Activated T-cell treated with anti-CD3 and anti-CD28 coated beads, Interleukin-2, amount 50 U/mL, for 1 hour (primary cell): ENCODE data around the gene RHBDL2.
"Not testable (repeated sequence)": the region's sequence is repeated elsewhere in the genome, so short reads cannot be mapped to it uniquely, and the experiment has no call there.

ENCODE experiments used
- DNase-seq: peaks from one replicate; pipeline ENCODE4 v3.0.0-alpha.2; 2020

RHBDL2 gene

DNA sequence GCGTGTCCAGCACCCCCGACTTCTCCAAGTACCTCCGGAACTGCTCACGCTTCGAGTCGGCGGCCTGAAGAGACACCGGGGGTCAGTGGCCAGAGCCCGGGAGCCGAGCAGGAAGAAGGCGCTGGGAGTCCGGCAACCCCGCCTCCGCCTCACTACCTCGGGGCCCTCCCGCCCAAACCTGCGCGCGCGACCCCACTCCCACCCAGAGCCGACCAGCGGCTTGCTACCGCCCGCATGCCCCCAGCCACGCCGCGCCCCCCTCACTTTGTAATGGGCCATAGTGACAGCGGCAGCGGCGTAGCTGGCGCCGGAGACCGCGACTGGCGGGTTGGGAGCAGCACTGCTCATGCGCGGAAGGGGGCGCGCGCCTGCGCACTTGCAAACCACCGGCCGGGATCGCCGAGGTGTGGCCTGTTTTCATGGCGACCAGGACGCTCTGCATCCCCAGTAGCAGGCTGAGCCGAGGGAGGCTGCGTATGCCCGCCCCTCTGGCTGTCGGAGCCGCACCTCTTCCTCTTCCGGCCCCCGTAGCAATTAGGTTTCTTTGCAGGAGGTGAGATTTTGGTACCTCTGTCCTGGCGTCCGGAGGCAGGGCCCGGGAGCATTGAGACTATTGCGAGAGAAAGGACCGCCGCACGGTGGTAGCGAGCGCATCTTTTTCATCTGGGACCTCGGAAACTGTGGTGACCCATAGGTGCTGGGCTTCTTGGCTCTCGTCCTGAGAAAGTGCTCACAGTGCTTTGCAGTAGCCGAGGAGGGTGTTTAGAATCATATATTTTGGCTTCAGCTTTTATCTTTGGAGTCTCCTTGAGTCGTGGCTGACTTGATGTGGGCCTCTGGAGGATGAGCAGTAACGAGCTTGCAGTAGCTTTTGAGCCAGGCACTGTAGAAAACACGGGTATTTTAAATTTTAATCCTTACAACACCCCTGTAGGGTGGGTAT is 68.3 kb downstream of the RHBDL2 start, which contains the start of gene MYCBP:
Gene MYCBP, minus strand, starts transcription at position 322 of the 943 bp plus-strand sequence. Its CDS starts 43 bp downstream, at position 279.
- DNase-seq: peak; percentile 97

DNA sequence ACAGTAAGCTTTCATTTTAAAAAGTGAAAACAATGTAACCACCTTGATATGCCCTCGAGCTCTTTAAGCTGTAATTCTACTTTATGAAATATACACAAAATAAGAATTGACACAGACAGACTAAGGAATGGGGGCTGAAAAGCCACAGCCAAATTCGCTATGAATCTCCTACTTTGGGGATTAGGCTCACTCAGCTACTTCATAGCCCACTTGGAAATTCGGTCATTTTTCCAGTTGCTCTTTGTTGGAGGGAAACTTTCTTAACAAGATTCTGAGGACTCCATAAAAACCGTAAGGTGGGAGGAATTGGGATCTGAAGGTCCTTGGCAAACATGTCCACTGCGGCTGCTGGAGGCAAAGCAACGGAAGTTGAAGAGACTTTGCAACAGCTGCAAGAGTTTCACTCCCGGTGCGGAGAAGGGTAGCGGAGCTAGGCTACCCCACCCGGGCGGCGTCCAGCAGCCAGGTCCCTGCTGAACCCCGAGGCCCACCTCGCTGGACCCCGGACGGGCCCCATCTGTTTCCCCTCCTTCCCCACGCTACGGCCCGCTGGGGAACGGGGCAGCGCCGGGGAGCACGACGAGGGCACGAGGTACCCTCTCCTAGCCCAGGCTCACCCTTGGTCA is 69.1 kb downstream of the RHBDL2 start:
- no peak for DNase-seq

DNA sequence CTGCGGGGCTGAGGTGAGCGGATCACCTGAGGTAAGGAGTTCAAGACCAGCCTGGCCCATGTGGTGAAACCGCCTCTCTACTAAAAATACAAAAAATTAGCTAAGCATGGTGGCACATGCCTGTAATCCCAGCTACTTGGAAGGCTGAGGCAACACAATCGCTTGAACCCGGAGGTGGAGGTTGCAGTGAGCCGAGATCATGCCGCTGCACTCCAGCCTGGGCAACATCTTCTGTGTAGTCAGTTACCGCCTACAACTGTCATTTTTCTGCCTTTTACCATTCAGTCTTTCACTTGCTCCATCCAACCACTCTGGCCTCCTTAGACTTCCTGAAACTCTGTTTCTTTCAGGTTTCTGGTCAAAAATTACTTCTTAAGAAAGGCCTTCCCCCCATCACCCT is 70.6 kb downstream of the RHBDL2 start:
- DNase-seq: no peak

DNA sequence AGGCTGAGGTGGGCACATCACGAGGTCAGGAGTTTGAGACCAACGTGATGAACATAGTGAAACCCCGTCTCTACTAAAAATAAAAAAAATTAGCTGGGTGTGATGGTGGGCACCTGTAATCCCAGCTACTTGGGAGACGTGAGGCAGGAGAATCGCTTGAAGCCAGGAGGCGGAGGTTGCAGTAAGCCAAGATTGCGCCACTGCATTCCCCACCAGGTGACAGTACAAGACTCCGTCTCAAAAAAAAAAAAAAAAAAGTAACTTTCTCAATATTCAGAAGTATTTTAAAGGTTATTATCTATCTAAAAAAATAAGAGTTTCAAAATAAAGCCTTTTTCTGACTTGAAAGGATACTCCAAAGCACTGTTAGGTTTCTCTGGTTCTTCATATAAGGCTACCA is 74.4 kb downstream of the RHBDL2 start:
- DNase-seq: no peak

DNA sequence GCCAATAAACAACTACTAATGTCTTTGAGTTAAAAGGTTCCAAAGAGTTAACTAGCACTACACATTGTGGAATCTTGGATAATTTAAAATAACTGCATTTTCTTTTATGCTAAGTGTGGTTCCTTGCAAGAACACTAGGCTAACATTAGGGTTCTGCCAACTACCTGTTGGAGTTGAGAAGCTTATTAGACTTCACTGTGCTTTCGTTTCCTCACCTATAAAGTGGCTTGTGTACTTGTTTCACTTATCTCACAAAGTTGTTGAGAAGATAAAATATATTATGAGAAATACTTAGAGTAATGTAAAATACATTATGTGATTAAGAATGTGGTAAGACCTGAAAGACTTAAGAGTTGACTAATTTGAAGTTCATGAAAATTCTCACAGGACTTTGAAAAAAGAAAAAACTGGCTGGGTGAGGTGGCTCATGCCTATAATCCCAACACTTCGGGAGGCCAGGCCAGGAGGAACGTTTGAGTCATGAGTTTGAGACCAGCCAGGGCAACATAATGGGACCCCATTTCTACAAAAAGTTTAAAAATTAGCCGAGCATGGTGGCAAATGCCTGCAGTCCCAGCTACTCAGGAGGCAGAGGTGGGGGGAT is 76.4 kb downstream of the RHBDL2 start:
- no peak for DNase-seq

DNA sequence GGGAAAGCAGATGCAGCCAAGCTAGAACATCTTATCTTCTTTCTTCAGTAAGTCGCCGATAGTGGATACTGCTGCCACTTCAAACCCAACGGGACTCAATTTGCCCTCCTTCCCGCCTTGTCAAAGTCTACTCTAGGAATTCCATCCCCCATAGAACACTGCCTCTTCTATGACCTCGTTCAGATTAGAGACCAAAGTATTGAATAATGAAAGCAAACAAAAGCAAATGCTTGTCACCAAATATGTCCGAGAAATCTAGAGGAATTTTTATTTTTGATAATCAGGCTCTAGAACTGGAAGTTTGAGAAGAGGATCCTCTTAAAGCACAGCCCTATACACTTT is 81.2 kb downstream of the RHBDL2 start:
- DNase-seq: no peak

DNA sequence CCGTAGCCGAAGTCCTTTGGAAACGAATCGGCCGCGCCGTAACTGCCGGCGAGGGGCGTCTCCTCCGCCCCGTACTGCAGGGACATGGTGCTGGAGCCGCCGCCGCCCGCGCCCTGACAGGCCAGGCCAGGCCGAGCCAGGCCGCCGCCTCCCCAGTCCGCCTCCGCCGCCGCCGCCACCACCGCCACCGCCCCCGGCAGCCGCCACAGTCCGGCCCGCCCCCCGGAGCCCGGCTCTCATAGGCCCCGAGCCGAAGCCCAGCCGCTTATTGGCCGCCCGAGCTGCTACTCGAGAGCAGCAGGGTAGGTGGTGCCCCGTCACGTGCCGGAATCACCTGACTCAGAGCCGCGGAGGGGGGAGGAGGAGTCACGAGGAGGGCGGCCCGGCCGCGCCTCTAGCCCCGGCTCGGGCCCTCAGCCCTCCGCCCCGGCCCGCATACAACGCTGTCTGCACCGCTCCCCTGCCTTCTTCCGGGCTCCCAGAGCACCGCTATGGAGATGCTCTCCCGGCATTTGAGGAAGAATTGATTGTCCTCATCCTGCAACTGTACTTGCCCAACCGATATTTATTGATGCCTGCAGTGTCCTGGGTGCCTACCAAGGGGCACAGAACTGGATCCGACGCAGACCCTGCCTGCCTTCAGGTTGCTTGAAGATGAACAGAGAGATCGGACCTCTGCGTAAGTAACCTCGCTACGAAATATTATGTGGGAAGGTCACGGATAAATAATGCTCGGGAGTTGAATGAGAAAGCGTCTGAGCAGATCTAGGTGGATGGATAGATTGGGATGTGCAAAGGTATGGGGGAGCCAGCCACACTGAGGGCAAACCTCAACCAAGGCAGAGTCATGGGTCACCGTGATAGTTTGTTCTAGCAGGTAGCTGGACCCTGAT is 81.8 kb downstream of the RHBDL2 start, which contains the start of gene RRAGC:
Gene RRAGC, minus strand, starts transcription at position 212 of the 893 bp plus-strand sequence. Its CDS starts 126 bp downstream, at position 86.
- peak; percentile 97 for DNase-seq

DNA sequence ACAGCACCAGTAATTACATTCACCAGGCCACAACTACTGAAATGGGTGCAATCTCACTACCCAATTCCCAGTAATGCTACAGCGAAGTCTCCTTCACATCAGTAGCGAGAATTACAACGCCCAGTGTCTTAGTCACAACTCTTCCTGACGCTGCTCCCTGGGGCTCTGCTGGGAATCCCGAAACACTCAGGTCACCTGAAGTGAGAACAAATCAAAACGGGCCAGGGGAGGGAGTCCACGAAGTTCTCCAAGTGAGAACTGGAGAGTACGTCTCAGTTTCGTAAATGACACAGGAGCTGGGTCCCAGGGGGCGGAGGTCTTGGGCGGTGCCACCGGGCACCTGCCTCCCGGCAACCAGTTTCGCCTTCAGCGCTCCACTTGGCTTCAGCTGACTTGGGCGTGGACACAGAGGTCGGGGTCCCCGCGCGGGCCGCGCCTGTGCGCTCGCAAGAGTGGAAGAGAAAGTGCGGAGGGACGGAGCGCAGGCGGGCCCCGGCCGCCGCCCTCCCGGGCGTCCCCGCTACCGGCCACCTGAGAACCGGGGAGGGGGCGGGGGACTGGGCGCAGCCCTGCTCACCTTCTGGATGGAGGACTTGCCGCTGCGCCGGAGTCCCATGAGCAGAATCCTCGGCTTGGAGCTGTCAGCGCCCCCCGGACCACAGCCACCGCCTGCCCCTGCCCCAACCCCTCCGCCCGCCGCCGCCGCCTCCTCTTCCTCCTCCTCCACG is 82.6 kb downstream of the RHBDL2 start:
- peak; percentile 58 for DNase-seq

DNA sequence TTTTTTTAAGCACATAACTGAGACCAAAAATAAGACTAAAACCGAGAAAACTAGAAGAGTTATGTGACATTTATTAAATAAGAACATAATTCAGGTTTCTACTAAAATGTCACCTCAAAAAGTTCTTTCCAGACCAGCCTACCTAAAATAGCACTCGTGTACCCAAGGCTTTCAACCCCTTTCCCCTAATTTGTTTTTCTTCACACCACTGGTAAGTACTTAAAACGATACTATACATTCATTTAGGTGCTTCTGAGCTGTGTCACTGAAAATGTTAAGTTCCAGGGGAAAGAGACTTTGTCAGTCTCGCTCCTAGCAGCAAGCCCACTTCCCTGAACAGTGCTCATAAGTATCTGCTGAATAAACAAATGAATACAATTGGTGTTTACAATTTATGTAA is 88.8 kb downstream of the RHBDL2 start:
- no peak for DNase-seq

DNA sequence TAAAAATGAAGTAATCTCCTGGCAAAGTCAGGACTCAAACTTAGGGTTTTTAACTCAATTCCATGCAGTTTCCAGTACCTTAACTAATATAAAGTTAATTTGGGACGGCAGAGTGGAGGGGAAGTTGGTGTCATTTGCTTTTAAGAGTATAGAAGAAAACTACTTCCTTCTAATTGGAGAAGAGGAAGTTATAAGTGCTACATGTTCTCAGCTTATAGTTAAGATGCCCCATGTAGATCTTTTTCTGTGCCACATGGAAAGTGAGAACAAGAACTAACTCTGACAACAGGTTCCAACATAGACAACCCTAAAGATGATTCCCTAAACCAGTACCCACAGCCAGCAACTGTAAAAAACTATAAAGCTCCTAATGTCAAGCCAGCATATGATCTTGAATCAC is 93.6 kb downstream of the RHBDL2 start:
- no peak for DNase-seq

DNA sequence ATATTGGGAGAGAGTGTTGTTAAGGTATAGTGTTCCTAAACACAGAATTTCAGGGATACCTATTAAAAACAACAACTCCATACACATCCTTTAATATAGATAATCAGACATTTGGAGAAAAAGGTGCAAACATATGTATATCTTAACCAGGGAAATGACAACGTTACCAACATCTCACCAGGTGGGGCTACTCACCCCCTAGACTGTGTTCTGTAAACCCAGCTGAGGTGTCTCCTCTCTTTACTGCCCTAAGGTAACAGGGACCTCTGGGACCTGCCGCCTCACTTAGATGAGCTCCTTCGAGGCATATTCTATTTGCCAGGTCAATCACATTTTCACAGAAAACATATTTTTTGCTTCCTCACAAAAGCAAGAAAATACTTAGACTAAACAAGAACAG is 95.4 kb downstream of the RHBDL2 start:
- DNase-seq: no peak

DNA sequence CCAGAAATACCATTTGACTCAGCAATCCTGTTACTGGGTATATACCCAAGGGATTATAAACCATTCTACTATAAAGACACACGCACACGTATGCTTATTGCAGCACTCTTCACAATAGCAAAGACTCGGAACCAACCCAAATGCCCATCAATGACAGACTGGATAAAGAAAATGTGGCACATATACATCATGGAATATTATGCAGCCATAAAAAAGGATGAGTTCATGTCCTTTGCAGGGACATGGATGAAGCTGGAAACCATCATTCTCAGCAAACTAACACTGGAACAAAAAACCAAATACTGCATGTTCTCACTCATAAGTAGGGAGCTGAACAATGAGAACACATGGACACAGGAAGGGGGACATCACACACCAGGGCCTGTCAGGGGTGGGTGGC is 96.5 kb downstream of the RHBDL2 start:
- DNase-seq: not testable (repeated sequence)

DNA sequence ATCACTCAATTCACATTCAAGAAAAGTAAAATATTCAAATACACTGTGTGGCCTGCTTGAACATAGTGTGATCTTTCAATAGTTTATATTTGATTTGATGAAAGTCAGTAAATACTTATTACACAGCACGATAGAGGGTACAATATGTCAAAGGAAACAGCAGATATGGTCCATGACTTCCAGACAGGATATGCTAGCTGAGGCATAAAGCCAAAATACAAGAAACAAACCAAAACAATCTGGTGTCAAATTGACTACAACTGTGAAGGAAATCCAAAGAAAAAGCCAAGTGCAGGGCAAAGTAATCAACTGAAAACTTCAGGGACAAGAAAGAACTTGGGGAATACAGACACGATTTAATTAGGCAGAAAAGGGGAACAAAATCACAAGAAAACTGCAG is 101.3 kb downstream of the RHBDL2 start:
- DNase-seq: no peak

DNA sequence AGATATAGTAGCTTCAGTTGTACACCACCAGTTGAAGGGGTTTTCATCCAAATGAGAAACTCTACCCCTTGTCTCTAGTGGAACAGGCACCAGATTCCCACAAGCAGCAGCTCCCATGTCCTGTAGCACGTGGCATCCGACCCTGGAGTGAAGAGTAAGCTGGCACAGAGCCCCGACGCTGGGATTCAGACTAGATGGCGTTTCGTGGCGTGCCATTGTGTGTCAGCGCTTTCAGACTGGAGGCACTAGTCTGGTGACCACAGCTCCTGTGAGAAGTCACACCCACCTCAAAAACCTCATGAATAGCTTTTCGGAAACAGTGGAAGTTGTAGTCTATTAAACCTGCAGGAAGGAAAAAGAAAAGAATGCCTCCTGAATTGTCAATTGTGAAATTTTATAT is 102.3 kb downstream of the RHBDL2 start:
- no peak for DNase-seq

DNA sequence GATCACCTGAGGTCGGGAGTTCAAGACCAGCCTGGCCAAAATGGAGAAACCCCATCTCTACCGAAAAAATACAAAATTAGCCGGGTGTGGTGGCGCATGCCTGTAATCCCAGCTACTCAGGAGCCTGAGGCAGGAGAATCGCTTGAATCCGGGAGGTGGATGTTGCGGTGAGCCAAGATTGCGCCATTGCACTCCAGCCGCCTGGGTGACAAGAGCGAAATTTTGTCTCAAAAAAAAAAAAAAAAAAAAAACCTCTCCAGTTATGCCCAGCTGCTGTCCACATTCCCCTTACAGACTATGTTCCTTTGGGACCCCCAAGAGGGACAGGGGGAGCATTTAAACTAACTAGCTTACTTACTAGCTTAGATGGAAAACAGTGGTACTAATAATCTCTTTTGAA is 105.3 kb downstream of the RHBDL2 start:
- DNase-seq: not testable (repeated sequence)
